Measurements from ENCODE around the gene CHEK1.
A peak's percentile ranks its signal among the peaks of the same experiment; 100 is the strongest.

Gene CHEK1

DNA sequence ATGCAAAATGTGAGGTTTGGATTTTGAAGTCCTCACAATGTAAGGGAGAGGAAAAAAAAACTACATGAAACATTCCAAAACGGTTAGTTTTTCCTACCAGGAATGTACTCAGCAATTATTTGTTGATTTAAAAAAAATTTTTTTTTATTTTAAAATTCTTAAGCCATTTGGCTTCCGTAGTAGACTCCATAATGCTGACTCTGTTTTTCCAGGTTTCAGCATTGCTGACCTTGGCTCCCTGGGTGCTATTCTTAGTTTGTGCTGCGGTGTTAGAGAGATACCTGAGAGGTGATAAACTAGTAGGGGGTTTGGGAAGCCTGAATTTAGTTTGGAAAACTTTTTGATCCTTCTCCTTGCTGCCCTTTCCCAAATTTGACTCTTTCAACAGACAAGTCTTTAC lies 21.8 kb upstream of the CHEK1 start:
- Mint-ChIP-seq H3K9me3 (no peaks in the 10 kb centered on the region), H3K27ac (peak overlapping the region; percentile 3), H3K36me3 (peaks cover 40% of the 10 kb centered on the region), H3K4me3 (no peak overlapping the region), H3K4me1 (peaks cover 5% of the 10 kb centered on the region), H3K27me3 (no peaks in the 10 kb centered on the region)
- DNase-seq (ENCODE audit: low spot score in 2 of 2) (no peak), ATAC-seq (ENCODE audit: low read depth) (no peak)

DNA sequence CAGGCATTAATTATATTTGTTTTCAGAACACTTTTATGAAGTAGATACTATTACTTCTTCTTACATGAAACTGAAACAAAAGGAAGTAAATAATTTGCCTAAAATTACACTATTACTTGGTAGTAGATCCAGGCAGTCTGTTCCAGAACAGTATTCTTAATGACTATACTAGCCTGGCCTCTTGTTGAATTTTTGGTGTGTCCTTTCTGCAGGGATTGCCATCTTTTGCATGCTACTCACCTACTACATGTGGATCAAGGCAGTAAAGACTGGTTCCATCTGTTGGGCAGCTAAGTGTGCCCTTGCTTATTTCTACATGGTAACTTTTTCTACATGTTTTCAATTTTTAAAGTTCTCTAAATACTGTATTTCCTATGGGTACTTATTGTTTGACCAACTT lies 19.5 kb upstream of the CHEK1 start:
- no peak for ATAC-seq (ENCODE audit: low read depth)
- no peaks in the 10 kb centered on the region for H3K27me3 Mint-ChIP-seq
- H3K27ac Mint-ChIP-seq = no peak overlapping the region
- no peak for DNase-seq (ENCODE audit: low spot score in 2 of 2)
- H3K9me3 Mint-ChIP-seq = no peaks in the 10 kb centered on the region
- peaks cover 46% of the 10 kb centered on the region for H3K36me3 Mint-ChIP-seq
- H3K4me3 Mint-ChIP-seq = no peak overlapping the region
- H3K4me1 Mint-ChIP-seq = peaks cover 3% of the 10 kb centered on the region

DNA sequence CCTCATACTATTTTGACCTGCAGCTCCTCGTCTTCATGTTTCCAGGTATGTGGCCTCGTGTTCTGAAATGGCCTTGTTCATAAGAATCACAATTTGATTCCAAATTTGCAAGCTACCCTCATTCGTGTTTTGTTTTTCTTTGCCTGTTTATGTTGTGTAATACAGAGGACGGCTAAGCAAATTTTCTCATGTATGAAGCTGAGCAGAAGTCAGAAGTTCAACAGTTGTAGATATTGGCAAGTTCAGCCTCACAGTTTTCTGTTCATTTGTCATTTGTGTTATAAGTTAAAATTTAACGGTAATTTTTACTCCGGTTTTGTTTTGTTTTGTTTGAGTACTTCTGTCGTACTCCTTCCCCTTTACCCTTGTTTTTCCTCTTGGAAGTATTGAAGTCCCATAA lies 15.4 kb upstream of the CHEK1 start:
- Mint-ChIP-seq H3K4me3 (no peak overlapping the region), H3K4me1 (peaks cover 3% of the 10 kb centered on the region), H3K27ac (no peak overlapping the region), H3K27me3 (no peaks in the 10 kb centered on the region), H3K36me3 (peaks cover 52% of the 10 kb centered on the region), H3K9me3 (no peaks in the 10 kb centered on the region)
- ATAC-seq (ENCODE audit: low read depth) = no peak
- DNase-seq (ENCODE audit: low spot score in 2 of 2) = no peak

DNA sequence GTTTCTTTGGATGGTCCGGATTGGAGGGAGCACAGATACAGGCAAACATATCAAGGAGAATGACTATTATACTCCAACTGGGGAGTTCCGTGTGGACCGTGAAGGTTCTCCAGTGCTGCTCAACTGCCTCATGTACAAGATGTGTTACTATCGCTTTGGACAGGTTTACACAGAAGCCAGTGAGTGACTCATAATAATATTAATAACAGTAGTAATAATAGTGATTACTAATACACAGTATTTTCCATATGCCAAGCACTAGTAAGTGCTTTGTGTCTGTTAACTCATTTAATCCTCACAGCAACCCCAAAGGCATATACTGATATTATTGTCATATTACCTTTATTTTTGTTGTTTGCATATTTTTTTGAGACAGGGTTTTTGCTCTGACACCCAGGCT lies 6.6 kb upstream of the CHEK1 start:
- peaks cover 19% of the 10 kb centered on the region for H3K36me3 Mint-ChIP-seq
- no peak for DNase-seq (ENCODE audit: low spot score in 2 of 2)
- H3K9me3 Mint-ChIP-seq = no peaks in the 10 kb centered on the region

DNA sequence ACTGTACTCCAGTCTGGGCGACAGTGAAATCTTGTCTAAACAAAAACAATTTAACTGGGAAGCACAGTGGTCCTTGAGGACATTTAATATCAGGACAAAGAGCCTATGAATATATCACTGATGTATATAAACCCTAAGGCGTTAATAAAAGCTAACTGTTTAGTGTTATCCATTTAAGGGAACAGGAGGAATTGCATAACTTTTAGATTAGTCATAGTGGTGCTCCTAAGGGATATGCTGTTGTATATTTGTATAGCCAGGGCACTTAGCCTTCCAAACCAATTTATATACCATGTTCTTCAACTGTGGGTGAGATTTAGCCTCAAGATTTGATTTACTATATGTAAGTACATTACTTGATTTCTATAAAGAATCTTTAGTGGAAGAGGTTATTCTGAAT lies 3.0 kb upstream of the CHEK1 start:
- H3K27me3 Mint-ChIP-seq = no peaks in the 10 kb centered on the region
- ATAC-seq (ENCODE audit: low read depth) = no peak
- peaks cover 11% of the 10 kb centered on the region for H3K4me1 Mint-ChIP-seq
- no peak overlapping the region for H3K4me3 Mint-ChIP-seq
- no peak for DNase-seq (ENCODE audit: low spot score in 2 of 2)
- peaks cover 10% of the 10 kb centered on the region for H3K36me3 Mint-ChIP-seq
- no peak overlapping the region for H3K27ac Mint-ChIP-seq
- H3K9me3 Mint-ChIP-seq = no peaks in the 10 kb centered on the region

More for the DNA sequence above, 6.6 kb upstream of the CHEK1 start:
- no peak overlapping the region for H3K4me3 Mint-ChIP-seq
- ATAC-seq (ENCODE audit: low read depth) = no peak
- no peaks in the 10 kb centered on the region for H3K27me3 Mint-ChIP-seq
- H3K4me1 Mint-ChIP-seq = no peaks in the 10 kb centered on the region
- no peak overlapping the region for H3K27ac Mint-ChIP-seq

DNA sequence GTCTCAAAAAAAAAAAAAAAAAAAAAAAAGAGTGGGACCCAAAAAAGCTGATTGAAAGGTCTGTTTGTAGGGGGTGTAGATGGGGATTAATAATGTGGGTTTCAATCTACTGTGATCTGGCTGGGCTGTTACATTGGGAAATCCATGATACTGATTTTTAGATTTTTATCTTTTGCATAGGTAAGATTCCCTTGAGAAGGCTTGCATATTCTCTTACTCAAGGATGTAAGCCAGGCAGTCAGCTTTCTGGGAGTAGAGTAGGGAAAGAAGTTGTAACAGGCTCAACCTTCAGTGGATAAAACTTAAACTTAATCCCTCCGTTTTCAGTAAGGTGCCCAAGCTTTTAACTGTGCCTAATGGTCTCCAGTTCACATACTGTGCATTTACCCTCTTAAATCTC lies 1.9 kb upstream of the CHEK1 start:
- no peak overlapping the region for H3K4me3 Mint-ChIP-seq
- H3K27ac Mint-ChIP-seq = peak overlapping the region; percentile 60

DNA sequence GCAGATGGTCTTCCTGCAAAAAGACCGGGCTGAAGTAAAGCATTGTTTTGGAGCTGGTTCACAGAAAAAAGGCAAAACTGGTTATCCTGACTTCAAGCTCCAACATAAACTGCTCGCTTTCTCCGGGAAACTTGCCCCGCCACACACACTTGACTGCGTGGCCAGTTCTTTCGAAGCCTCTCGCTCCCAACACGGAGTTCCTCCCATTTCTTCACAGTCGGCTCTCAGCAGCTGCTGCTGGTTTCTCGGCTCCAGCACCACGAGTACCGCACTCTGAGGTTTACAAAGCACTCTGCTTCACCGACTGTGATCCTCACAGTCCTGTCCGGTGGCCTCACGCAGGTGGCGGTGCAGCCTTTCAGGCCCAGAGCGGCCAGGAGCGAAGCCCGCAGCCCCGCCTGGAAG lies 264 bp downstream of the CHEK1 start:
- Mint-ChIP-seq H3K9me3 (no peaks in the 10 kb centered on the region), H3K4me1 (peaks cover 16% of the 10 kb centered on the region), H3K27me3 (no peaks in the 10 kb centered on the region), H3K4me3 (peak overlapping the region; percentile 99), H3K27ac (peak overlapping the region; percentile 97), H3K36me3 (peaks cover 2% of the 10 kb centered on the region)
- no peak for ATAC-seq (ENCODE audit: low read depth)
- no peak for DNase-seq (ENCODE audit: low spot score in 2 of 2)

More for the DNA sequence above, 1.9 kb upstream of the CHEK1 start:
- ATAC-seq (ENCODE audit: low read depth) (no peak), DNase-seq (ENCODE audit: low spot score in 2 of 2) (no peak)
- Mint-ChIP-seq H3K36me3 (peaks cover 10% of the 10 kb centered on the region), H3K9me3 (no peaks in the 10 kb centered on the region), H3K4me1 (peaks cover 16% of the 10 kb centered on the region), H3K27me3 (no peaks in the 10 kb centered on the region)

DNA sequence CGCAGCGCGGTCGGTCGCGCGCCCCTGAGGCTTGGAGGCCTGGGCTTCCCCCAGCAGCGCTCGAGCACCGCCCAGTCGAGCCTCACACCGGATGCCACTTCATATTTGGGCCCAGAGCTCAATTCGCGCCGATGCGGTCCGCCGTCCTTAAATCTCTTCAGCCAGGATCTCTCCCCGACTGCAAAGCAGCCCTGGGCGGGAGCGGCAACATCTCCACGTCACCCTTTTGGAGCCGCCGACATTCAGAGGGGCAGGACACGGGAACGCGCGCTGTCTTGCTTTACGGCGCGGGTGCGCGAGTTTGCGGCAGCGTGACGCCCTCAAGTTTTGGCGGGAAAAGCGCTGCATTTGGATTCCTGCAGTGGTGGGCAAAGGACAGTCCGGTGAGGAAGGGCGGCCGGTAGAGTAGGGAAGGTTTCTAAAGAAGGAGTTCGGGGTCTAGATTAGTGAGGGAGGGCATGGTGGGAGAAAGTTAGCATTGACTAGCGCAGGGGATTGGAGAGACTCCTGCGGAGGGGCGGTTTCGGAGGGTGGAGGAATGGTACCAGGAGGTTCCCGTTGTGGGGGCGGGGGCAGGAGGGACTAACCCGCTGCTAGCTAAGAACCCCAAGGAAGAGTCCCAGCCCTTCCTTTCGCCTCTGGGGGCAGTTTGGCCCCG lies 796 bp downstream of the CHEK1 start:
- H3K4me3 Mint-ChIP-seq = peak overlapping the region; percentile 99
- H3K27me3 Mint-ChIP-seq = no peaks in the 10 kb centered on the region
- H3K27ac Mint-ChIP-seq = peak overlapping the region; percentile 97
- DNase-seq (ENCODE audit: low spot score in 2 of 2) (peak; percentile 78 to 88), ATAC-seq (ENCODE audit: low read depth) (peak; percentile 94)
- H3K4me1 Mint-ChIP-seq = peaks cover 16% of the 10 kb centered on the region
- no peaks in the 10 kb centered on the region for H3K36me3 Mint-ChIP-seq
- no peaks in the 10 kb centered on the region for H3K9me3 Mint-ChIP-seq

DNA sequence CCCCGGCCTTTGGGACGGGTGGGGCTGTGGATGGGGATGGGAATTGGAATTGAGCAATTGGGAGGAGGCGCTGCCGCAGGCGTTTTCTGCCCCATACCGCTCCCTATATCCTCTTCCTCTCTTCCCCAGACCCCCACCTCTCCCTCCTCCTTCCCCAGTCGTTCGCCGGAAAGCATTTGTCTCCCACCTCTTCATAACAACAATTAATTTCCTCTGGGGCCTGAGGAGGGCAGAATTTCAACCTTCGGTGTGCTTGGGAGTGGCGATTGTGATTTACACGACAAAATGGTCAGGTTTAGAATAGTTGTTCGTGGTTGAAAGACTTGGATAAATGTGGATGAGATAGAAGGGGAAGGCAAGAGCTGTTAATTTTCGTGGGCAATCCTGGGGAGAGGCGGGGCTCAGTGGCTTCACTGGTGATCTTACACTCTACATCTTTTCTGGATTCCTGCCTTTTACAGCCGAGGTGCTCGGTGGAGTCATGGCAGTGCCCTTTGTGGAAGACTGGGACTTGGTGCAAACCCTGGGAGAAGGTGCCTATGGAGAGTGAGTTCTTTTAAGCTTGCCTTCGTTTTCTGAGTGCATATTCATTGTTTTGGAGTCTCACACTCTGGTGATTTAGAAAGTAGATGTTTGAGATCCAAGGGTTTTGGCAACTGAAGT lies 1.5 kb downstream of the CHEK1 start:
- Mint-ChIP-seq H3K36me3 (no peaks in the 10 kb centered on the region), H3K27me3 (no peaks in the 10 kb centered on the region), H3K4me3 (peak overlapping the region; percentile 99), H3K4me1 (peaks cover 16% of the 10 kb centered on the region), H3K27ac (peak overlapping the region; percentile 97), H3K9me3 (no peaks in the 10 kb centered on the region)
- ATAC-seq (ENCODE audit: low read depth) = peak; percentile 43
- DNase-seq (ENCODE audit: low spot score in 2 of 2) = peak; percentile 17 to 27

DNA sequence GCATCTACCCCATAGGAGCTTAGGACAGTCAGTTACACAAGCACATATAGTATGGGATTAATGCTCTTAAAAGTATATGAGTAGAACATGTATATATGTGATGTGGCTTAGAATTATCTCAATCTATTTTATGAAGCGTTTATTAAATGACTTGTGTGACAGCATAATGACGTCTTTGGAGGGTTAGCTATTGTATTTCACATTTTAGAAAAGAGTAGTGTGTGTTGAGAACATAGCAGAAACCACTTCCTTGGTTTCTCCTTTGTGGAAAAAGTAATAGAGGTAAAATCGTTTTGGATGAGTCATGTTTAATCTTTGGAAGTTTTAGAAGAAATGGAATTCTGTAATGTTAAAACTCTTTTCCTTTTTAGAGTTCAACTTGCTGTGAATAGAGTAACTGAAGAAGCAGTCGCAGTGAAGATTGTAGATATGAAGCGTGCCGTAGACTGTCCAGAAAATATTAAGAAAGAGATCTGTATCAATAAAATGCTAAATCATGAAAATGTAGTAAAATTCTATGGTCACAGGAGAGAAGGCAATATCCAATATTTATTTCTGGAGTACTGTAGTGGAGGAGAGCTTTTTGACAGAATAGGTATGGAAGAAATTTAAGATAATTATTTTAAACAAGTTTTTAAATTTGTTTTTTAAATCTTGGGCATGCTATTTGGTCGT lies 2.4 kb downstream of the CHEK1 start:
- no peaks in the 10 kb centered on the region for H3K27me3 Mint-ChIP-seq
- no peak for DNase-seq (ENCODE audit: low spot score in 2 of 2)
- H3K36me3 Mint-ChIP-seq = no peaks in the 10 kb centered on the region
- H3K4me1 Mint-ChIP-seq = peaks cover 16% of the 10 kb centered on the region
- ATAC-seq (ENCODE audit: low read depth) = no peak
- peak overlapping the region; percentile 99 for H3K4me3 Mint-ChIP-seq
- no peak overlapping the region for H3K27ac Mint-ChIP-seq
- H3K9me3 Mint-ChIP-seq = no peaks in the 10 kb centered on the region

DNA sequence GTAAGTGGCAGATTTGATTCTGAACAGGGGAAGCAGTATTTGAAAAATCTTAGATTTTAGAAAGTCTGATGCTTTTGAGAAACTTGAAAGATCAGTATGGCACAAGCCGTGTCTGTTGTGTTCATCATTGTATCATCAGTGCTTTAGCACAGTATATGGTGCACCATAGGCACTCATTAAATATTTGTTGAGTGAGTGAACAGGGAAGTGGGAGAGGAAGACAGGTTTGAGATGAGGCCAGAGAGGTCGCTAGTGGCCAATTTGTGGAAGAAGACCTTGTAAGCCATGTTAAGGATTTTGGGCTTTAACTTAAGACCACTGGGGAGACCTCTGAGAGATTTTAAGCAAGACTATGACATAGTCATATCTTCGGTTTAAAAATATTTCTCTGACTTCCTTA lies 12.9 kb downstream of the CHEK1 start:
- Mint-ChIP-seq H3K4me1 (no peaks in the 10 kb centered on the region), H3K9me3 (no peaks in the 10 kb centered on the region), H3K27ac (no peak overlapping the region), H3K4me3 (no peak overlapping the region), H3K36me3 (peaks cover 2% of the 10 kb centered on the region), H3K27me3 (no peaks in the 10 kb centered on the region)
- ATAC-seq (ENCODE audit: low read depth) (no peak), DNase-seq (ENCODE audit: low spot score in 2 of 2) (no peak)

DNA sequence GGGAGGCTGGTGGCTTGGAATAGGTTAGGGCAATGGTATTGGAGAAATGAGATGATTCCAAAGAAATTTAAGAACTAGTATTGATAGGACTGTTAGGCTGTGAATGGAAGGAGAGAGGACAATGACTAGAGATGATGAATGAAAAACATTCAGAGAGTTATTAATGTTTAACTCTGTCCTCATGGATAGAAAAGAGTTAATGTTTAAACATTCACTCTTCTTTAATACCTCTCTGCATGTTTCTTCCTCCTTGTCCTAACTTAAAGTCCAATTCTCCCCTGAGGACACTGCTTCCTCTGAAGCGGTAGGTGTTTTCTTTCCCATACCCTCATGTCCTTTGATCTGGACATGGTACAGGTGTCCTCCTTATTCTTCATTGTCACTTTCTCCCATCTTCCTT lies 13.4 kb downstream of the CHEK1 start:
- Mint-ChIP-seq H3K27ac (no peak overlapping the region), H3K4me1 (no peaks in the 10 kb centered on the region), H3K4me3 (no peak overlapping the region), H3K9me3 (no peaks in the 10 kb centered on the region), H3K36me3 (peaks cover 2% of the 10 kb centered on the region), H3K27me3 (no peaks in the 10 kb centered on the region)
- ATAC-seq (ENCODE audit: low read depth) (no peak), DNase-seq (ENCODE audit: low spot score in 2 of 2) (no peak)

DNA sequence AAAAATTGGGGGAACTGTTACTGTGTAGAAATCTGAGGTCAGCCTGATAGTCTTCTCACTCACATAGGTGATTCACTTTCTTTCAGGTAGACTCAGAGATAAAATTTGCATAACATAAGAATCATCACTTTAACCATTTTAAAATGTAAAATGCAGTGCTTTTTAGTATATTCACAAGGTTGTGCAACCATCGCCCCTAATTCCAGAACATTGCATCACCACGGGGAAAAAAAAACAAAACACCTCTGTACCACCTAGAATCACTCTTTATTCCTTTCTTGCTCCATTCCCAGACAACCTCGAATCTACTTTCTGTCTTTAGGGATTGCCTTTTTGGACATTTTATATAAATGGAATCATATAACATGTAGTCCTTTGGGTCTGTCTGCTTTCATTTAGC lies 20.9 kb downstream of the CHEK1 start:
- no peak for DNase-seq (ENCODE audit: low spot score in 2 of 2)
- Mint-ChIP-seq H3K4me1 (no peaks in the 10 kb centered on the region), H3K4me3 (no peak overlapping the region), H3K27me3 (no peaks in the 10 kb centered on the region), H3K9me3 (peaks cover 4% of the 10 kb centered on the region), H3K36me3 (peaks cover 4% of the 10 kb centered on the region), H3K27ac (no peak overlapping the region)
- ATAC-seq (ENCODE audit: low read depth) = no peak

DNA sequence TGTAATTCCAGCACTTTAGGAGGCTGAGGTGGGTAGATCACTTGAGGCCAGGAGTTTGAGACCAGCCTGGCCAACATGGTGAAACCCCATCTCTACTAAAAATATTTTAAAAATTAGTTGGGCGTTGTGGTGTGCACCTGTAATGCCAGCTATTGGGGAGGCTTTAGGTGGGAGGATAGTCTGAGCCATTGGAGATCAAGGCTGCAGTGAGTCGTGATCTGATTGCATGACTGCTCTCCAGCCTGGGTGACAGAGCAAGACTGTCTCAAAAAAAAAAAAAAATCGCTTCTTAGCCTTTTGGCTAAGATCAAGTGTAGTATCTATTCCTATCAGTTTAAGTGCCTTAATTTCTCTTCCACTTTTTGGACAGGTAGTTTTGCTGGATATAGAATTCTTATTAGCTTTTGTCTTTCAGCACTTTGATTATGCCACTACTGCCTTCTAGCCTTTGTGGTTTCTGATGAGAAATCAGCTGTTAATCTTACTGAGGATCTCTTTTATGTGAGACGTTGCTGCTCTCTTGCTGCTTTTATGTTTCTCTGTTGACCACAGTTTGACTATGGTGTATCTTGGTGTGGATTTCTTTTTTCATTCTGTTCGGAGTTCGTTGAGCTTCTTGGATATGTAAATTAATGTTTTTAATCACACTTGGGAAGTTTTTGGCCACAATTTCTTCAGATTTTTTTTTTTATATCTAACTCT lies 24.7 kb downstream of the CHEK1 start:
- Mint-ChIP-seq H3K27ac (no peak overlapping the region), H3K9me3 (peaks cover 4% of the 10 kb centered on the region), H3K36me3 (peaks cover 2% of the 10 kb centered on the region), H3K4me1 (no peaks in the 10 kb centered on the region), H3K27me3 (no peaks in the 10 kb centered on the region), H3K4me3 (no peak overlapping the region)
- DNase-seq (ENCODE audit: low spot score in 2 of 2) = no peak
- ATAC-seq (ENCODE audit: low read depth) = no peak
